Endothelial cell of hepatic sinusoid (primary cell): ENCODE results near the gene CADM2.

Source experiments
- in situ Hi-C: cut with HindIII; loops from 2 replicates; pipeline ENCODE4 v1.10.0; 2017; ENCODE audit warnings: low sequenced_read_pairs

The CADM2 gene

DNA sequence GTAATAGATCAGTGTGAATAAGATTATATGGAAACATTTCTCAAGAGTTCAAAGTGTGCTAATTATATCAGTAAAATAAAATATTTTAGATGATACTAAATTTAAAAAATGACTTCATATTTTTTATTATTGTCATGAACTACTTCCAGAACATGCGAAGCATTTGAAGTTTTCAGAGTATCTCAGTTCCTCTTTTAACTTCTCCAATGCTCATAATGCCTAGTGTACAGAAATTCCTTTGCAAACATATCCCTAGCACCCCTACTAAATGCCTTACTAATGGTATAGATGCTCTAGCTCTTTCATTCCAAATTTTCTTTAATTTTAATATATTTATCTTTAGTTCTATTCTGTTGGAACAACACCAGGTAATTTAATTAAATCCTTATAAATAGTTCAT lies 580.4 kb downstream of the CADM2 start:
- in situ Hi-C loops: no loop called here

DNA sequence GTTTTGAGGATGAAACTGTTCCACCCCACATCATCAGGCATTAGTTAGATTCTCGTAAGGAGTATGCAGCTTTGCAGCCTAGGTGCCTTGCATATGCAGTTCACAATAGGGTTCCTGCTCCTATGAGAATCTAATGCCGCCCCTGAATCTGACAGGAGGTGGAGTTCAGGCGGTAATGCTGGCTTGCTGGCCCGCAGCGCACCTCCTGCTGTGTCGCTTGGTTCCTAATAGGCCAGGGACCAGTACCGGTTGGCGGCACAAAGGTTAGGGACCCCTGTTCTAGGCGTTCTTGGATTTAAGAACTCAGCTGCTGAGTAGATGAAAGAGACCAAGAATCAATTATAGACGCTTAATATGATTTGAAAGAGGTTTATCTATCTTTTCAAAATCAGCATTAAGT lies 595.4 kb downstream of the CADM2 start:
- in situ Hi-C loops: no loop called here

DNA sequence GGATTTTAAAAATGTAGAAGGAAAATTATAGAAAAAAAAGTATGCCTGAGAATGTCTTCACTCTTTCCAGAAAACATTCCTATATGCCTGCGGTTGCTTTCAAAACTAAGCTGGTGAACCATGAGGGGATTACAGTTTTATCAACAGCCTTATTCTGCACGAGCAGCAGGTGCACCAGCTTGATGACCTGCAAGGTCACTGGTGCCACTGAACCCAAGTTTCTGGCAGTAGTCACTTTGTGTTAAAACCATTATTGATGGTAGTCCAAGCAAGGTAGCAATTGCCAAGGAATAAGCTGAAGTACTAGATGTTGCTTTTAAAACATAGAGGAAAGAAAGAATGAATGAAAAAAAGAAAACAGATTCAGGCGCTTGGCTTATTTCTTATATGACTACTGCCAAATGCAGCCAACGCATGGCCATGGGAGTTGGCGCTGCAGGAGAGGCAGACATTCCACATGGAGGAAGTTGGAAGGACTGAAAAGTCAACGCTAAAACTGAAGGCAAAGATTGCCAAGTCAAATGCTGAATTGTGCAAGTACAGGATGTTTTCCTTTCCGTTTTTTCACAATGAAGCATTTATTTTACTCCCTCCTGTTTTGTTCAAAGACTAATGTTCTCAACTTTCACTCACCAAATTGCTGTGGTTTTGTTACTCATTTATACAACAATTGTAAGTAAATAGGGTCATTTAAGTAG lies 601.4 kb downstream of the CADM2 start:
- in situ Hi-C loops: no loop called here

DNA sequence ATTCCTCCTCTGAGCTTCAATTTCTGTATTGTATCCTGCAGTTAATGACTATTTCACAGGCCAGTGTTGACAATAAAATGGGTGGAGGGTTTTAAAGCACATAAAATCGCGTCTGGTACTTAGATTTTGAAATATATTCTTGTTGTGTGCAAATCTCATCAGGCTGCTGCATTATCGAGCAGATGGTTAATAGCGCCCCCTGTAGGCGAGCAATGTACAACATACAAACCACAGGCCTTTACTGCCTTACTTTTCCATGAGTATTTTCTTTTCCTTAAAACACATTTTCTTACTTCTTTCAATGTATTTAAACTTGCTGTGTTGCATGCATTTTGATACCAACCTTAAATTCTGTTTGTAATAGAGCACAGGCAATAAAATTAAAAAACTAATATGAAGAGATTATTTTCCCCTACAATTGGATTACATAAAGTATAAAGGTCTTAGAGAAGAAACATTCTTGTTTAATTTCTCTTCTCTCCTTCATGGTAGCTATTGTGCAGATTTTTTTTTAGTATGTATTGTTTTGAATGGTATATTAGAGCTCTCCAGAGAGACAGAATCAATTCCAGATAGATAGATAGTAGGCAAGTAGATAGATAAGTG lies 608.4 kb downstream of the CADM2 start:
- in situ Hi-C loops: no loop called here

DNA sequence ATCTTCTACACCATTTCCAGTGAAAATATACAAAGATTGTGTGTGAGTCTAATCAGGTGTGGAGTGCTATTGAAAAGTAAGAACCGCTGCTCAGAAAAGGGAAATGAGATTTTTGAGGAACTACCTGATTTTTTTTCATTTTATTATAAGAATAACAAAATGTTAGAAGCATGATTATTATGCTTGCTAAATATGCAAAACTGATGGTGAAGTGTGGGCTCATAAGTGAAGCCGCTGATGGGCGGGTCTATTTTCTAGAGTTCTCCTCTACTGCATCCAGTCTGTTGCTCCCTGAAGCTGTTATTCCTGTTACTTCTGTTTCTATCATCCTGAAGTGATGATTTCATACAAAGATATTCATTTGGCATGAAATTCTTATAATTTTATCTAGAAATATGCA lies 612.0 kb downstream of the CADM2 start:
- in situ Hi-C loops: no loop called here

DNA sequence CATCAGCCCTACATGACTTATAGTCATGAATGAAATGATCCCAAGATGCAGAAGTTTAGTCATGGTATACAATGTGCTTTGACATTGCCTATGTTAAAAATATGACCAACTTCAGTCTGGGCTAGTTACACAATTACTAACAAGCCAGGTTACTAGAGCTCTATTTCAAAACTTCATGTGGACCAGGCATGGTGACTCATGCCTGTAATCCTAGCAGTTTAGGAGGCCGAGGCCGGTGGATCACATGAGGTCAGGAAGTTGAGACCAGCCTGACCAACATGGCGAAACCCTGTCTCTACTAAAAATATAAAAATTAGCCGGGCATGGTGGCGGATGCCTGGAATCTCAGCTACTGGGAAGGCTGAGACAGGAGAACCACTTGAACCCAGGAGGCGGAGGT lies 613.0 kb downstream of the CADM2 start:
- in situ Hi-C loops: no loop called here

DNA sequence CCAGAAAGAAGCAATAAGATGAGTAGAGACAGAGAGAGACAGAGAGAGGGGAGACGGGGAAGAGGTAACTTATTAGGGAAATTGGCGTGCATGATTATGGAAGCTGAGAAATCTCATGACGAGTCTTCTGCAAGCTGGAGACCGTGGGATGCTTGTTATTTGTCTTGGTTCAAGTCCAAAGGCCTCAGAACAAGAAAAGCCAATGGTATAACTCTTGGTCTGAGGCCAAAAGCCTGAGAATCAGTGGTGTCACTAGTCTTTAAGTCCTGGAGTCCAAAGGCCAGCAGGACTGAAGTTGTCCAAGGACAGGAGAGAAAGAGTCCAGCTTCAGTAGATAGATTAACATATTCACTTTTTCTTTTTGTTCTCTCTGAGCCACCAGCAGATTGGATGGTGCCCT lies 613.6 kb downstream of the CADM2 start:
- in situ Hi-C loops: no loop called here

DNA sequence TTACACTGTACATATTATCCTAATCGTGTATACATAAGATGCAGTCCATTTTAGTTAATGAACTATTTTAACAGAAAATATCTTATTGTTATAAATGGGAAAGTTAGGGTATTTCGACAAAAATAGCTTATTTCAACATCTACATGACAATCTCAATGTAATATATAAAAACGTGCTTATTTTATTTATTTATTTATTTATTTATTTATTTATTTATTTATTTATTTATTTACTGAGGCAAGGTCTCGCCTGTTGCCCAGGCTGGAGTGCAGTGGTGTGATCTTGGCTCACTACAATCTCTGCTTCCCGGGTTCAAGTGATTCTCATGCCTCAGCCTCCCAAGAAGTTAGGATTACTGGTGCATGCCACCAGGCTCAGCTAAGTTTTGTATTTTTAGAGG lies 614.2 kb downstream of the CADM2 start:
- in situ Hi-C loops: no loop called here

DNA sequence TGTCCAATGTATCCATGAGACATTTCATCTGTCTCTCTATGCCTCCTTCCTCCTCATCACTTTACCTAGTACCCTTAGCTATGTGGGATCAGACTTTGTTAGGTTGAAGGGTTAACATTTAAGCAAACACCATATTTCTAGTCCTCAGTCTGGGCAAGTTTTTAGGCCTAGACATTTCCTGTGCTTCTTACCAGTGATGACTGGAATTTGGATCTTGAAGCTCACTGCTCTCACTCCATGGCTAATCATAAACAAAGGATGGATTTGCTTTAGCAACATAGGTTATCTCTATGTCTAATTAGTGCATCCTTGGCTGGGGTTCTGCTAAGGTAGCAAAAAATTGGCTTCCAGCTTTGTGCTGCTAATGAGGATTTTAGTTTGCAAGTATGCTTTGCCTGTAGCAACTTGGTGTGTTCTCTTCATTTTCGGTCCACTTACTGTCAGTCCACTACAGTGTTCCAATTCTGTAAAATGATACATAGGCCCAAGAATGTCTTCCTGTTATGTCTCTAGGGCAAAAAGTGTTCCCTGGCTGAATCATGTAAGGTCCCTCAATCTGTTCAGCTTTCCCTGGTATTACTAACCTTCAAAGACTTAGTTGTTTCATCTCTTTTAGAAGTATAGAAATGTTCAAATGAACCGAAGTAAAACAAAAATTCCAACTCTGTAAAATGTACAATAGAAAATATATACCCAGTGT lies 615.4 kb downstream of the CADM2 start:
- in situ Hi-C loops: no loop called here

DNA sequence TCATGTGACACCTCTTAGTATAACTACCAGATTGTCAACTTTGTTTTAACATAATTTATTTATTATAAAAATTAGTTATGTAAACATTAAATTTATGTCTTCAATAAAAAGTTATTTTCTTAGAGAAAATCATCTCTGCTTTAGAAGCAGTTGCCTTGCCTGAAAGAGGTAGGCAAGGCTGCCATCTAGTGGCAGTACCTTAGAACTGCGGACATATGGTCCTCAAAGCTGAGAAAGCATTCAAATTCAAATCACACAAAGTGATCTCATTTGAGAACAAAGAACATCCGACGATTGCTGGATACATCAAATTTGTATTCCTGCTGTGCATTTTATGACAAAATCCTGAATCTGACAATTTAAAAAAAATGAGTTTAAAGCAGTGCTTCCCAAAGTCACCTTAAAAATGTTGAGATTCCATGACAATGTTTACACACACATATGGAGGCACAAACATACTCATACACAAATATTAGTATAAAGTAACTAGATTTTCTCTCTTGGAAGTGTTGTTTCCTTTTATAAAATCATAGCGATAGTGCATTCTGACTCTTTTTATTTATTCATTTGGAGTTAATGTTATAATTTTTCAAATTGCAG lies 617.4 kb downstream of the CADM2 start:
- in situ Hi-C loops: no loop called here

DNA sequence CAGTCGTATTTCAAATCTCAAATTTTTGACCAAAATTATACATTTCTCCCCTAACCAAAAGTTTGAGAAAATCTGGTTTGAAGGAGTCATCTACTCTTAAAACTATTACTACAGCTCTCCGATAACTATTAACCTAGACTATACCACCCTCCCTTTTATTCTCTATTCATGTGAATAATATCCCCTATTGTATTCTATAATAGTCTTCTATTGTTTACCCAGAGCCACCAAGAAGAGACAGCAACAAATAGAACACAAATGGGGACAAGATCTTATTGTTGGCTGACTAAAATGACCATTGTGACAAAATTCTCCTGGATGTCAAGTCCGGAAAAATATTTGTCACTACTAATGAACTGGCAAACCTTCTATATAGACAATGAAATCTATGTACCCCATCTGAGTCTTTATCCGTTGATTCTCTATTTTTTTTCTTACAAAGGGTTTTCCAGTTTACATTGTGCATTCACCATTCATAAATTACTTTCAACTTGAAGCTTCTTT lies 618.0 kb downstream of the CADM2 start:
- in situ Hi-C loops: no loop called here

DNA sequence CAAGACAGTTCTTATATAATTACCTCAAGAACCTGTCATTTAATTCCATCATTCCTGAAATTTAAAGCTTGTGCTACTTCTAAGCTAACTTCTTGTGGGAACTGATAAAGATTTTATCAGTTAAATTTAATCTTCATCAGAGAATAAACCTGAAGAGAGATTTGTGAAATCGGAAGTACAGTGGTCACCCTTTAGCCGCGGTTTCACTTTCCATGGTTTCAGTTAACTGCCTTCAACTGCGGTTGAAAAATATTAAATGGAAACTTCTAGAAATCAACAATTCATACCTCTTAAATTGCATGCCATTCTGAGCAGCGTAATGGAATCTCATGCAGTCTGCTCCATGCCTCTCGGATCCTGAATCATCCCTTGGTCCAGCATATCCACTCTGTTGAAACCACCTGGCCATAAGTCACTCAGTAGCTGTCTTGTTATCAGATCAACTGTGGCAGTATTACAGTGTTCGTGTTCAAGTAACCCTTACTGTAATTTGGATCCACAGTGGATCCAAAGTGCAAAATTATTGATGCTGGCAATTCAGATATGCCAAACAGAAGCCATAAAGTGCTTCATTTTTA lies 626.1 kb downstream of the CADM2 start:
- in situ Hi-C loops: no loop called here

DNA sequence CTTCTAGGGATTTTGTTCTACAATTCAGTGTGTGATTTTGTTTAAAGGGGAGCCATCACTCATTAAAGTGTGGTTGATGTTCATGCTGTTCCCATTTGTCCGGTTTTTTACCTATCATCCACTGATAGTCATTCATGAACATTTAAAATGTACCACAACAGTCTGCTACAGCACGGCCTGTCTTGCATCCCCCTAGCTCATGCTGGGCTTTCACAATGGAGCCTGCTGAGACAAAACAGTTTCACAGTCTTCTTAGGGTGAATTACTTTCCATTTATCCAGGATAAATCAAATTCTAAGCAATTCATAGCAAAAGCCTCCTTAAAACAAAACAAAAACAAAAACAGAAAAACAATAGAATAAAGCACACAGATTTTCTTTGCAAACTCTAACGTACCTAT lies 627.2 kb downstream of the CADM2 start:
- in situ Hi-C loops: no loop called here

DNA sequence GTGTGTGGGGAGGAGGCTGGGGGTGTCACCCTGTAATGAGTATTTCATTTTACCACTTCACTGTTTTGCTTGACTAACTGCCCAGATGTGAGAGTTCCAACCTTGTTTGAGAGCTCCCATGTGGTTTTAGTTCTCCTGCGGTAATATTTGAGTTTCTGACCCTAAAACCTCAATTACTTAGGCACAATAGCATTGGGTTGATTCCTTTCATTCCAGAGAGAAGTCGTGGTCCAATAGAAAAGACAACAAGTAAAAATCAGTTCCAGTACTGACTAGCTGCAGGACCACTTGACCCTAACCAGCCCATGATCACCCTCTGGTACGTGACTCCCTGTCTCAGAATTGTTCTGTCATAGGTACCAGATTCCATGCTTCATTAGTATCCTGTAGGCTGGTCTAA lies 630.4 kb downstream of the CADM2 start:
- in situ Hi-C loops: no loop called here

DNA sequence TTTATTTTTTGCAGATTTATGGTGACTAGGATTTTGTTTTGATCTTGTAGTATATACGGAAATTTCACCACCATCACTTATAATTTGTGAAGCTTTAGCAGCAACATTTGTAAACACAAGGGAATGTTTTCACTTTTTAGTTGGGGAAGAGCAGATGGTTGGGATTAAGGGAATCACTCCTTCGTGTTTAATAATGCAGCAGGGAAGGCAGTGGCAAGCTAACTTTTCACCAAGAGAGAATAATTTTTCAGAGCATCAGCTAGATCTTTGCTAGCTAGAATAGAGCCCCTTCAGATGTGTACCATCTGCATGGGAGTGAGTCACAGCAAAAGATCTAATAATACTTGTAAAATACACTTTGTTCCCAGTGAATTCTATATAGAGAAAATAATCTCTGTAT lies 632.7 kb downstream of the CADM2 start:
- in situ Hi-C loops: no loop called here

DNA sequence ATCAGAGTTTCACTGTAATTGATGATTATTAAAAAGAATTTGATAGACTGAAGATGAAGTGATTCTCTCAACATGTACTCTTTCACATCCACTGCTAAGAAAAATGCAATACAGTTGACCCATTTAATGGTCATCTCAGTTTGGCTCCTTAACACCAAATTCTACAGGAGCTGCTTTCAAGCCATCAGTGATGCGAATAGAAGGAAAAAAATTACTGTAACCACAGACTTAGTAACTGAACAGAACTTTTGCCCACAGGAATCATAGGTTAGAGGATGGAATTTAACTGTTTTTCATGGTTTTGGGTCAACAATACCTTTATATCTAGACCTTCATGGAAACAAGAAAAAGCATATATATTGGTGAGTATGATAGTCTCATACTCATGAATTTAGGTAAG lies 633.5 kb downstream of the CADM2 start:
- in situ Hi-C loops: no loop called here

DNA sequence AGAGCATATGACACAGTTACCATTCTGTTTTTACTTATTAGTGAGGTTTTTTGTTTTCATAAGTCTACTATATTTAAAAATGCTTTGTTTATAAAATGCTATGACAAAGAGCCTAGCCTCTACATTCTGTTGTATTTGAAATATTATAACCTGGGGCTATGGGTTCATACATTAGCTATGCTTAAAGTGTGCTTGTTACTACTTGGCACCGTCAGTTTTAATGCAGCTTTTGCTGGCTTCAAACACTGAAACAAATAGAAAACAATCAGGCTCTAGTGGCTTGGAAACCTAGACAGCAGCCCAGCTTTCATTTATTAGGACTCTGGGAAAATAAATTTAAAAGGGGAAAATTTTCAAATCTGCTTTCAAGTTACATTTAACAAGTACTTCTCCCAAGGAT lies 635.9 kb downstream of the CADM2 start:
- in situ Hi-C loops: no loop called here

DNA sequence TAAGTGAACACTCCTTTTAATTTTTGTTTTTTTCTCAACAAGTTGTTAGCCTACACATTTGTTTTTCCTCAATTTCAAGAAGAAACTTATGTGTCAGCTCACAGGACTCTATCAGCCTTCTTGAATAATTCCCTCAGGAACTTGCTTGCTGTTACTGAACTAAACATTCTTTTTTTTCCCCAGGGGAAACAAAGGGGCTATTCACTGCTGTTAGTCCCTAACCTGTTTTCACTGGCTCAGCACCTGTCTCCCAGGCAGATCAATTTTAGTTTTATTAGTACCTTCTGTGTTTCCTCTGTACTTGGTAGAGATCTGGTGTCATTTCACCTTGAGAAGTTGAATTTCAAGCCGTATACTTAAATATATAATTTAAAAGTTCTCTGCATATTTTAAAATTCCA lies 644.6 kb downstream of the CADM2 start:
- in situ Hi-C loops: no loop called here

DNA sequence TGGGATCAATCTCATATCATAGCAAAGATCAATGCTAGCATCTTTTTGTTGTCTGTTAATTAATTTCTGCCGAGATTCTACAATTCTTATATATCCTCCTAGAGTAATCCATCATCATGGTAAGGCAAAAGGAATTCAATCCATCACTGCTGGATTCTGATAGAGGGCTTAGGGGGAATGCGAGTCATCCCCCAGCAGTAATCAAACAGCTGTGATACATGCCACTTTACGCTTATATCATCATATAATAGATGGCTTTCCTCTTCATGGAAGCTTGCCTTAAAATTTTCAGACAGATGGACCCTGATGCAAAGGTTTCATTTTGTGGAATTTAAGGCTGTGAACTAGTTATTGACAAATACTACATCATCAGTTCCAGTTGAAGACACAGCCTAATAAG lies 645.9 kb downstream of the CADM2 start:
- in situ Hi-C loops: no loop called here

DNA sequence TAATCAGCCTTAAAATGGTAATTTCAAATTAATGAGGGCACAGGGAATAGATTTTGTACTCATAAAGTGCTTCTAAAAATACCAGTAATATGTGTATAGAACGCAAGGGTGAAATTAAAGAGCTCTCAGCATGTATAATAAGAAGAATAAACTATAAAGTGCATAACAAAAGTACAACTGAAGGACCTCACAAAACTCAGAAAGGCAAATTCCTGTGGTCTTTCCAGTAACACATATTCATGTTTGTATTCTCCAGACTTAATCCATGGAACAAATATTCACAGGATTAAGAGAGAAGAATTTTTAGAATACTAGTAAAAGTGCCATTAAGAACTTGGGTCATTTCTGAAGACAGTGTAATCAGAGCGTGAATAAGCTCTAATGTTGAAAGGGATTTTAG lies 646.3 kb downstream of the CADM2 start:
- in situ Hi-C loops: no loop called here

DNA sequence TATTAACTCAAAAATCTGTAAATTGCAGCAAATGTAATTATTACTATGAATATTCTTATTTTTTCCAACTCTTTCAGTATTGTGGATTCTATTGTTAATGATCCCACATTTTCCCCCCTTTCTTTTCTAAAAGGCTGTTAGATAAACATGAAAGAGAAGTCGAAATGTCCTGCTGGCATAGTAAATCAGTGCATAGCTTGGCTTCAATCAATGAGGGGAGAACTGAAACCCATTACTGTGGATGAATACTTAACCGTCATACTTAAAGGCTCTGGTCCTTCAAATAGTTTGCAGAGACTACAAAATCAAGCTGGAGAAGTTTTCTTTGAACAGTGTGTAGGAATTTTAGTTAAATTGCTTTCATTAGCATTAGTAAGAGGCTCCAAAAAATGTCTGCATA lies 667.9 kb downstream of the CADM2 start:
- in situ Hi-C loops: no loop called here

DNA sequence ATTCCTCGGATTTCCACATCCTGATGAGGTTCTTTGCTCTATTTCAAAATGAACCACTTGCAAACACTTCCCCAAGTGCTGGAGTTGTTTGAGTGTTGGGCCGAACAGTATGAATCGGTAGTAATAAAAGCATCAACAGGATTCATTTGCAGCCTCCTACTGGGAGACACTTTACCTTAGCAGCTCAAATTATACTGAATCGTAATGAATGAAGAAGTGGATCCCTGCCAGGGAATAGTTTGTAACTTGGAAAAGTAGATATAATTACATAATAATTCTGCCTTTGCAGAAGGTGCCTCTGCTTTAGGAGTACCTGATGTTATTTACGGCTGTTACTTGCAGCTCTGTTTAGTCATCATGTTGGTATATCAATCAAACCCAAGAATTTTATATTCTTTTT lies 669.1 kb downstream of the CADM2 start:
- in situ Hi-C loops: no loop called here
